Left forelimb (tissue), 1 donor: Measurements from ENCODE around the gene GARS1.
"Not testable (repeated sequence)": the region's sequence is repeated elsewhere in the genome, so short reads cannot be mapped to it uniquely, and the experiment has no call there.

Experiments
- DNase-seq: peaks from one replicate; pipeline ENCODE4 v3.0.0-alpha.2; 2018; ENCODE audit warnings: low spot score

The GARS1 gene, protein sequence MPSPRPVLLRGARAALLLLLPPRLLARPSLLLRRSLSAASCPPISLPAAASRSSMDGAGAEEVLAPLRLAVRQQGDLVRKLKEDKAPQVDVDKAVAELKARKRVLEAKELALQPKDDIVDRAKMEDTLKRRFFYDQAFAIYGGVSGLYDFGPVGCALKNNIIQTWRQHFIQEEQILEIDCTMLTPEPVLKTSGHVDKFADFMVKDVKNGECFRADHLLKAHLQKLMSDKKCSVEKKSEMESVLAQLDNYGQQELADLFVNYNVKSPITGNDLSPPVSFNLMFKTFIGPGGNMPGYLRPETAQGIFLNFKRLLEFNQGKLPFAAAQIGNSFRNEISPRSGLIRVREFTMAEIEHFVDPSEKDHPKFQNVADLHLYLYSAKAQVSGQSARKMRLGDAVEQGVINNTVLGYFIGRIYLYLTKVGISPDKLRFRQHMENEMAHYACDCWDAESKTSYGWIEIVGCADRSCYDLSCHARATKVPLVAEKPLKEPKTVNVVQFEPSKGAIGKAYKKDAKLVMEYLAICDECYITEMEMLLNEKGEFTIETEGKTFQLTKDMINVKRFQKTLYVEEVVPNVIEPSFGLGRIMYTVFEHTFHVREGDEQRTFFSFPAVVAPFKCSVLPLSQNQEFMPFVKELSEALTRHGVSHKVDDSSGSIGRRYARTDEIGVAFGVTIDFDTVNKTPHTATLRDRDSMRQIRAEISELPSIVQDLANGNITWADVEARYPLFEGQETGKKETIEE

DNA sequence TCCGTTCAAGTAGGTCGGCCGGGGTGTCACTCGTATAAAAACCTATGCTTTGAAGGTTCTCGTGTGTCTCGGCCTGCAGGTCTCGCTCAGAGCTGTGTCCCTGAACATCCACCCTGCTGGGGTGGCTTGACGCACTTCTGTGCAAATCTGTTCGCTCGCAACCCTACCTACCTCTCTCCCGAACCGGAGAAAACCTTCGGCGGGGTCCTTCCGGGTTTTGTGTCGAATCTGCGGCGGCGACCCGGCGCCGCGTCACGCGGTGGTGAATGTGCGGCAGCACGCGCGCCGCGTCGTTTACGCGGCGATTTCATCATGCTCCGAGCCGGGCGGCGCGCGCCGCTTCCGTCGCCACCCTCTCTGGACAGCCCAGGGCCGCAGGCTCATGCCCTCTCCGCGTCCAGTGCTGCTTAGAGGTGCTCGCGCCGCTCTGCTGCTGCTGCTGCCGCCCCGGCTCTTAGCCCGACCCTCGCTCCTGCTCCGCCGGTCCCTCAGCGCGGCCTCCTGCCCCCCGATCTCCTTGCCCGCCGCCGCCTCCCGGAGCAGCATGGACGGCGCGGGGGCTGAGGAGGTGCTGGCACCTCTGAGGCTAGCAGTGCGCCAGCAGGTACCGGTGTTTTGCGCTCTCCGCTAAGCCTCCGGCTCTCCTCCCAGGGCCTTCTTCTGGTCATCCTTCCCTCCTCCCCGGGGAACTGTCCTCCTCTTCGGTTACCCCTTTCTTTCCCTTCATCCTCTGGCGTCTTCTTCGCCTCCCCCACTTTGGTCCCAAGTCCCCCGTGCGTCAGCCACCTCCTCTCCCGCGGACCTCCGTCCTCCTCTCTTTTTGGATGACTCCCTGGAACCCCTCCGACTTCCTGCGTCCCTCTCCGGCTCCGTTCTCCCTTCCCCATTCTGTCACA, at the start of gene GARS1:
Gene GARS1 (plus strand): TSS at position 339 of the 896 bp plus-strand sequence. CDS start 44 bp downstream, at position 383.
- peak; percentile 92 for DNase-seq

DNA sequence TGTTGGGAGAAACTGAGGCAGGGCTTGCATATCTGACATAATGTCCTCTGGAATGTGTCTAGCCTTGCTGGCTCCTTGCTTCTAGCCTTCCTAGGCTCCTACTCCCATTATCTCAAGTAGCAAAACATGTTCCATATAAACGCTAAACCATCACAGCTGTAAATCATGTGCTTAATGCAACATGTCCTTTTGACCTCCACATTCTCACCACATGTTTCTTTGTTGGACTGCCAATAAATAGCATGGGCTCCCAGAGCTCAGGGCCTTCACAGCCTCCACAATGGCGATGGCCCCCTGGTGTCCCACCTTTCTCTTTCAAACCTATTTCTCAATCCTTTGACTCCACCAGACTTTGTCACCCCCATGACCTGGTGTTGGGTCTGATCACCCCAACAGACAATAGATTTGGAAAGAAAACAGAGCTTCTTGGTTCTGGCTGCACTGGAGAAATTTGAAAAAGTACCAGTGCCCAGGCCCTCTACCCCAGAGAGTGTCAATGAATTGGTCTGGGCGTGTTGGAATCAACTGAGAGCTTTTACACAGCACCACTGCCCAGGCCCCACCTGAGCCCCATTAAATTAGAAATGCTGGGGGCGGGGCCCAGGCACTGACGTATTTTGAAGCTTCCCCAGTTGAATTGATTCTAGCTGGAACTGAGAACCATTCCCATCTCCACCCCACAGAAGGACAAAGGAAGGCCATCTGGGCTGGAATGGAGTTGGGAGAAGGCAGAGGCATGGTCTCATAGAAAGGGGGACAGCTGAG, 48.7 kb upstream of the GARS1 start:
- no peak for DNase-seq

DNA sequence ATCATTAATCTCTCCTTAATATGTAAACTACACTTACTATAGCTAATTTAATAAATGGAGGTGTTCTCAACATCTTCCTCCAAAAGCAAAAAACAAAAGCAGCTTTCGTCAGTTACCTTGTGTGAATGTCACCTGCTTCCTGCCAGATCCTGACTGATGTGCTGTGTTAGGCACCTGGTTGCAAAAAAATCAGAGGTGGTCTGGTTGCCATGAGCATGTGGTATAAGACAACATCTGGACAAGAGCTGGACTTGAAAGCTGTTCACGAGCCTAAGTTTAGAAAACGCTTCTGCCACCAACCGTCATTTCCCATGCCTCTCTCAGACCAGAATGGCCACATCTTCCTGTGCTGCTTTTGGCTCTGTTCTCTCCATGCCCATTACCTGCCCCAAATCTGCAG, 48.1 kb upstream of the GARS1 start:
- no peak for DNase-seq

DNA sequence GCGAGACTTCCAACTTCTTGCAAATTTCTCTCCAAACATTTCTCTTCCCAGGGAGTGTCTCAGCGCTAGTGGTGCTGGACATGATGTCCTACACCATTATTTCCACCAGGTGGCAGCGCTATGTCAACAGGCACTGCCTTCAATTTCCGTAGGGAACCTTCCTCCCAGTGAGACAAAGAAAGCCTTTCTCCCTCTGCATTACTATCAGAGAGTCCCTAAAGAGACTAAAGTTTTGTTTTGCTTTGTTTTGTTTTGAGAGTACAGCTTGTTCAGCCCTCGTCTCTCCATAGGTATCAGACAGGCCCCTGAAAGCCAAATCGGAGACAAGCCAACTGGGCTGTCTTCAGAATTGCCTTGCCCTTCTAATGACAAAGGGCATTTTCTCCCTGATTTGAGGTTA, 45.8 kb upstream of the GARS1 start:
- no peak for DNase-seq

DNA sequence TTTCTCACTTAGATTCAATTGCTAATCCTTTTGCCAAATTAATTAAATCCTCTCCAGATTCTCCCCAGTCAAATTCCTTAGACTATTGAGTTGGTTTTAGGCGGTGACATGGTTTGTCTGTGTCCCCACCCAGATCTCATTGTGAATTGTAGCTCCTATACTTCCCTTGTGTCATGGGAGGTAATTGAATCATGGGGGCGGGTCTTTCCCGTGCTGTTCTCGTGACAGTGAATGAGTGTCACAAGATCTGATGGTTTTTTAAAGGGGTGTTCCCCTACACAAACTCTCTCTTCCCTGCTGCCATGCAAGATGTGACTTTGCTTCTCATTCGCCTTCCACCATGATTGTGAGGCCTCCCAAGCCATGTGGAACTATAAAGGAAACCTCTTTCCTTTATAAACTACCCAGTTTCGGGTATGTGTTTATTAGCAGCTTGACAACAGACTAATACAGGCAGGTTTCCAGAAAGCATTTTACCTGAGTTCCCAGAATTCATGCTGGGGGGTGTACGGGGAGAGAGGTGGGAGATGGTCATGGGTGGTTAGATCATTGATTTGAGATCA, 44.7 kb upstream of the GARS1 start:
- DNase-seq = no peak

DNA sequence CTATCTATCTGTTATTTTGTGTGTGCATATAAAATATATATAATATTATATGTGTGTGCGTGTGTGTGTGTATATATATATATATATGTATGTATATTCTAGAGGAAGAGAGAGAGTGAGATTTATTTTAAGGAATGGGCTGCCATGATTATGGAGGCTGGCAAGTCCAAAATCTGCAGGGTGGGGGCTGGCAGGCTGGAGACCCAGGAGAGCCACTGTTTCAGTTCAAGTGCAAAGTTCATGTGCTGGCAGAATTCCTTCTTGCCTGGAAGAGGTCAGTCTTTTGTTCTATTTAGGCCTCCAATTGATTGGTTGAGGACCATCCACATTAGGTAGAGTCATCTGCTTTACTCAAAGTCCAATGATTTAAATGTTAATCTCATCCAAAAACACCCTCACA, 42.3 kb upstream of the GARS1 start:
- DNase-seq = no peak

DNA sequence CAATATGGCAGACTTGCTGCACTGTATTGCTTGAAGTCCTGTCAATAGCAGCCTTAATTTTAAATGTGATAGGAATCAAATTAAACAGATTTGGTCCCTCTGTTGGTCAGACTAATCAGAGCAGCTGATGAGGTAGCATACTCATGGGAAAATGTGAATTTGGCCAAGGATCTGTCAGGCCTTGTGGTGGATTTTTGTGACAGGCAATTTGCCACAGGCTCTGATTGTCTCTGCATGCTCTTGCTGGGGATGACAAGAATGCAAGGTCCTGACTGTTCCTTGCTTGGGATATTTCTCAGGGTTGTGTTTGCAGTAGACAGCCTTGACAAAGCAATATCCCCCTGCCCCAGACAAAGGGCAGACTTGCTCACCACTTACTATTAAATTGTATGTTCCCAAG, 41.5 kb upstream of the GARS1 start:
- no peak for DNase-seq

DNA sequence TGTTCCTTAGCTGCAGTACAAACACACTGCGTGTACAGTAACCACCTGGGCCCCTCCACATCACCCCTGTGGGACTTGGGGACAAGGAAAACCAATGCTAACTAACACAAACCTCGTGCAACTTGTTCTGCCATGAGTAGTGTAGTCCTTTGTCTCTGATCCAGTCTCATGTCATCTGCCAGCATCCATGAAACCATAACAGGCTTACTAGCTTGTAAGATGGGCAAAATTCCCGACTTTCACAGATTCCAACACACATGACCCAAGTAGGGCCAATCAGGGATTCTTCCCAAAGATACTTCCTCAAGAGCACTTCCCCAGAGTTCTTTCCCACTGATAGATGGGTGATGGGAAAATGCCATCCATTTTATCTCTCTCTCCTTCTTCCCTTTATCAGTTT, 41.1 kb upstream of the GARS1 start:
- DNase-seq = no peak

DNA sequence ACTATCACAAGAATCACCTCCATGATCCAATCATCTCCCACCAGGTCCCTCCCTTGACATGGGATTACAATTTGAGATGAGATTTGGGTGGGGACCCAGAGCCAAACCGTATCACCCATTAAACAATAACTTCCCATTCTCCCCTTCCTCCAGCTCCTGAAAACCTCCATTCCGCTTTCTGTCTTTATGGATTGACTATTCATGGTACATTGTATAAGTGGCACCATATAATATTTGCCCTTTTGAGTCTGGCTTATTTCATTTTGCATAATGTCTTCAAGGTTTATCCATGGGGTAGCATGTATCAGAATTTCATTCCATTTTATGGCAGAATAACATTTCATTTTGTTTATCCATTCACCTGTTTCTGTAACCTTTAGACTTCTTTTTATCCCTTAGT, 39.2 kb upstream of the GARS1 start:
- DNase-seq = no peak

DNA sequence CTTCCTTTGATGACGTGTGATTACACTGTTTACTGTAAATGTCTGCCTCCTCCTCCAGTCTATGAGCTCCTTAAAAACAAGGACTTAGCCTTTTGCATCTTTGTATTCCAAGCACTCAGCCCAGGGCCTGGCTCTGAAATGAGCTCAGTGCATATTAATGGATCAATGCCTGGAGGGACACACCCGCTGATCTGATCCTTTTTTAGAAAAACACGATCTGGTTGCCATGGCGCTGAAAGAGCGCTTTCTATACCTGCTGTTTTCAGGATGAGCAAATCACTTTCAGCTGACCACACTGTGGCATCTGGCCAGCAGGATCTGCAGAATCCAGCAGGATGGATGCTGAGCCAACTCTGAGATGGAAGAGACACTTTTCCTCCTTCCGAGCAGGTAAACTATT, 37.8 kb upstream of the GARS1 start:
- no peak for DNase-seq

DNA sequence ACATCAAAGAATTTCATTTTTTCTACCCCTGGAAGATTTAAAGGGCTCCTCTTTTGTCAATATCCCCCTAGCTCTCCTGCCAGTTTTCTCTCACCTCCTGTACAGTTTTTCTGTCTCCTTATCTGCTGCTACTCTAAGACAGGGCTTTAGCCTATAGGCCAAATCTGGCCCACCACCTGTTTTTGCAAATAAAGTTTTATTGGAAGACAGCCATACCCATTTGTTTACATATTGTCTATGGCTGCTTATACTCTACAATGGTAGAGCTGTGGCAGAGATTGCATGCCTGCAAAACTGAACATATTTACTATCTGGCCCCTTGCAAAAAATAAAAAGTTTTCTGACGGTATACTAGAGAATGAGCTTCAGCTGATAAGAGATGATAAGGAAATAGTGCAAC, 37.4 kb upstream of the GARS1 start:
- DNase-seq = no peak

DNA sequence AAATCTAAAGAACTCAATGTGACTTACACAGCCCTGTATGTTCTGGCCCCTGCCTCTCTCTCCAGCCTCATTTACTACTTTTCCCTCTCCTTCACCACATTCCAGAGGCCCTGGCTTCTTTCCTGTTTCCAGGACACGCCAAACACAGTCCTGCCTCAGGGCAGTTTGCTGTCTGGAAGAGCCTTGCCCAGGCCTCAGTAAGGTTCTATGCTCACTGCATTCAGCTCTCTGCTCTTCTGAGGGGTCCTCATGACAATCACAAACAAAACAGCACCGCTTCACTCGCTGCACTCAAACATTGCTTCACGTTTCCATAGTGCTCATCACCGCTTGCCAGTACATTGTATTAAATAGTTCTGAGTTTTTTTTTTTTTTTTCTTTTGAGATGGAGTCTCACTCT, 35.1 kb upstream of the GARS1 start:
- no peak for DNase-seq

DNA sequence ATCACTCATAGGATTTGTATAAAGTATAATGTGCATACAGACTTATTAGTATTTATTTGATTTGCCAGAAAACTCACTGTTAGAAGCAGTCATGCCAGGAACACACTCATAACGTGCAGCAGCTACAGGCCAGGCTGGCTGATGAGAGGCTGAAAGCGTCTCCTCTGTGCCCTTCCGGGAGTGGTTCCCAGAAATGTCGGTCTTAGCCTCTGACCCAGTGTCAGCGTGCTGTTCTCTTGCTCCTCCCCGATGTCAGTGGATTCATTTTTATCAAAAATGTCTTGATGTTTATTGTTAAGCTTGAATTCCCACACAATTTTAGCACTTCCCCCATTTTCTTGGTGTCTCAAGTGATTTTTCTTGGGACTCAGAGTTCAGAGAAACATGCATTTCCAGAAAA, 33.3 kb upstream of the GARS1 start:
- DNase-seq = no peak

DNA sequence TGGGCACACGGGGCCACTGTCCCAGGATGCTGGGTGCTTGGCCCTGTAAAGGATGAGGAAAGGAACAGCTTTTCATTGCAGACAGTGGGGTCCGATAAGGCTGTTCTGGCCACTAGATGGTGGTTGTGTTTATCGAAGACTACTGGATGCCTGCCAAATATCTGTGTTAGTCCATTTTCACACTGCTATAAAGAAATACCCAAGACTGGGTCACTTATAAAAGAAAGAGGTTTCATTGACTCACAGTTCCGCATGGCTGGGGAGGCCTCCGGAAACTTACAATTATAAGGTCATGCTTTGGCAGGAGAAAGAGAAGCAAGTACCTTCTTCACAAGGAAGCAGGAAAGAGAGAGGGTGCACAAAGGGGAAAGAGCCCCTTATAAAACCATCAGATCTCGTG, 32.2 kb upstream of the GARS1 start:
- no peak for DNase-seq

DNA sequence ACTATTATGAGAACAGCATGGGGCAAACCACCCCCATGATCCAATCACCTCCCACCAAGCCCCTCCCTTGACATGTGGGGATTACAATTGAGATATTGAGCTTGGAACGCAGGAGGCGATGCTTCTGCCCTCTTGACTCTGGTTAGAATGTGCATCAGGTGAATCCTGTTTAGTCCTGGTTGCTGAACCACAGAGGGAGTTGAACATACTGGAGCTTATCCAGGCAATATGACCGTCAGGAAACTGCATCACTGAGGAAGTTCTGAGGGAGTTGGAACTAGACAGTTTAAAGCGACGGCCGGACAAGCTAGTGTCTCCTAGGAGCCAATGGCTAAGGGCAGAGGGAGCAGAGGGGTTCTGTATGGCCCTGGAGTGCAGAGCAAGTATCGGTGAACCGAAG, 31.8 kb upstream of the GARS1 start:
- DNase-seq = no peak

DNA sequence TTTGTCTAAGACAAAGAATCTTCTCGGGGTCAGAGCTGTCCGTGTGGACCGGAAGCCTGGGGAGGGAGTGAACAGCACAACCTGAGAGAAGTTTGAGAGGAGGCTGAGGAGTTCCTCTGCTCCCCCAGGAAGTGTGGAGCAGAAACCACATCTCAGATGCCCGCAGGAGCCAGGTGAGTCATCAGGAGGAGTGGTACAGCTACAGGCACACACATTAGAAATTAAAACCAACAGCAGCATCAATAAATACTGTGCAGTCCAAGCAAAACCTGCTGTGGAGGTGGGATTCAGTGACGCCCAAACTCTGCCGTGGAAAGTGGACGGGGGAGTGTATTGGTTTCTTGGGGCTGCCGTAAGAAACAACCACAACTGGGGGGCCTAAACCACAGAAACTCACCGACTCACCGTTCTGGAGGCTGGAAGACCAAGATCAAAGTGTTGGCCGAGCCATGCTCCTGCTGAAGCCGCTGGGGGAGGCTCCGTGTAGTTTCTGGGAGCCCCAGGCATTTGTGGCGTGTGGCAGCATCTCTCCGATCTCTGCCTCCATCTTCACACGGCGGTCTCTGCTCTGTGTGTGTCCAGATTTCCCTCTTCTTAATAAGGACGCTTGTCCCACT, 31.2 kb upstream of the GARS1 start:
- DNase-seq = no peak

DNA sequence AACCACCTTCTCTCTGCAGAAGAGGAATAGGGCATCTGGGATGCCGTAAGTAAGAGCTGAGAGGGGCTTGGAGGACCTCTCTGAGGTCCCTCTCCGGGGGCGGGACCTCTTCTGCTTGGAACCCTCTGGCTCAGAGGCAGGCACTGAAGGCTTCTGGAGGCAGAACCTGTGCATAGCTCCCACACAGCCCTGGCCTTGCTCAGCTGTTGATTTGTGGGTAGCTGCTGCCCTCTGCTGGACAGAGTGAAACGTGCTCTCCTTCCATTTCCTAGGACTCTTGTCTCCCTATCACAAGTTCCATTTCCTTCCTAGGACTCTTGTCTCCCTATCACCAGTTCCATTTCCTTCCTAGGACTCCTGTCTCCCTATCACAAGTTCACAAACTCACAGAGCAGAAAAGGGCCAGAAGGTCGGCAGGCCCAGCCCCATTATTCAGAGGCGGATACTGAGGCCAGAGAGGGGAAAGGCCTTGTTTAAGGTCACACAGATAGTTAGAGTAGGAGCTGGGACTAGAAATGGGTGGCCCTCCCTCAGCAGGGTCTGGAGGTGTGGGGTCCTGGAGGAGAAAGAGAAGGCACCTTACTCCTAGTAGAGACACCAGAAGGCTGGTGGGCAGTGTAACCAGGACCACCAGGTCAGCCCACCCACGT, 30.3 kb upstream of the GARS1 start:
- peak; percentile 87 for DNase-seq

DNA sequence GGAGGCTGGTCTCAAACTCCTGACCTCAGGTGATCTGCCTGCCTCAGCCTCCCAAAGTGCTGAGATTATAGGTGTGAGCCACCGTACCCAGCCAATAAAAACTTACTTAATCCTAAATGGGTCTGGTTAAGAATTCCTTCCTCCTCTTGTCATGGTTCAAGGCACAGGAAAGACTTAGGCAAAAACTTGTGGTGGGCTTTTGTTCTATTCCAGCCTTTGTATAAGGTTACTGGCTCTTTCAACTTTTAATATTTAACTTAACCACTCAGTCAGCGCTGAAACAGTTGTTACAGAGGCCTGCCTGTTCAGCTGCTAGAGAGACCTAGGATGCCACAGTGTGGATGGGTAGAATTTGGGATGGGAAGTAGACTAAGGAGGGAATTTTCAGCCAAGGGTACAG, 28.1 kb upstream of the GARS1 start:
- no peak for DNase-seq

DNA sequence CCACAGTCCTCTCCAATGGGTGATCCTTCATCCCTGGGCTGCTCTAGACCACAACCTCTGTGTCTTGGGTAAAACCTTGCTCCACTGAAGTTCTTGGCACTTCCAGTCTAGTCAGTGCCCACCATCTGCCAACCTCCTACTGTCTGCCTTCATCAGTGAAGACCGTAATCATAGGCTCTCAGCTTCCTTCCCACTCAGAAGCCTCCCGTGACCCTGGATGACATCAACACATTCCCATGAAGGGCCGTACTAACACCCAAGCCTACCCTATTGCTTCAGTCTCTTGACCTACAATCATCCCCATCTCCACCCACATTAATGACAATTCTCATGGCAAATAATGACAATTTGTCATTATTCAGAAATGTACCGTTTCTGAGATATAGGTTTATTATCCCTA, 27.6 kb upstream of the GARS1 start:
- no peak for DNase-seq

DNA sequence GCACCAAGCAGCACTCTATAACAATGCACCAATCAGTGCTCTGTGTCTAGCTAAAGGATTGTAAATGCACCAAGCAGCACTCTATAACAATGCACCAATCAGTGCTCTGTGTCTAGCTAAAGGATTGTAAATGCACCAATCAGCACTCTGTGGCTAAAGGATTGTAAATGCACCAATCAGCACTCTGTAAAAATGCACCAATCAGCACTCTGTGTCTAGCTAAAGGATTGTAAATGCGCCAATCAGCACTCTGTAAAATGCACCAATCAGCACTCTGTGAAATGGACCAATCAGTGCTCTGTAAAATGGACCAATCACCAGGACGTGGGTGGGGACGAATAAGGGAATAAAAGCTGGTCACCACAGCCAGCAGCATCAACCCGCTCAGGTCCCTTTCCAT, 24.4 kb upstream of the GARS1 start:
- DNase-seq = not testable (repeated sequence)
